ENCODE measurements around the gene NUP85.

Gene NUP85

DNA sequence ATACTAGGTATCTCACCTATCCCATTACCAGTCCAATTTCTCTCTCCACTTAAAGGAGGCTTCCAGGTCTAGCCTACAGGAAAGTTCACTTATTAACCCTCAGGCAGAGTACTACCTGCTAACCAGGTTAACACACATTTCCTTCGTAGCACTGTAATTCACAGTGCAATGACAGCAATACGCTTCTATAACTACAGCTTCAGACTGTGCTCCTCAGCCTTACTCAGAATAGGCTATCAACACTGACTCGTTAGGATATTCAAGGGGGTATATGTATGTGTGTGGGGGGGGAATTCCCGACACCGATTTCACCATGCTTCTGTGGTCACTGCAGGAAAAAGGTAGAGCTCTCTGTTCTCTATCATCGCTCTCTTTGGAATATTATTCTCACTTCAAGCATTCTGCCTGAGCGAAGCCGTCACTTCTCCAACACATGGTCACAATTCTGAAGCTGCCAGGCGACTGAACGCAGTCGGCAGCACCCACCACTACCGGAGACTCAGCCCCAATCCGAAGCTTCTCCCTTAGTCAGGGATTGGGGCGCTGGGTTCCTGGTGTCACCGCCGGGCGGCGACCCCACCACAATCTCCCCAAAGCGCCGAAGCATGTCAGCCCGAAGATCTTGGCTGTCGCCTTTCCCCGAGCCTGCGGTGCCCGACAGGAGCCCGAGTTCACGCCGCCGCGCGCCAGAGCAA is 55.3 kb downstream of the NUP85 start:
- no peak for DNase-seq (ENCODE audit: low read depth in 1 of 2, low spot score in 1 of 2)
- H3K27me3 ChIP-seq (ENCODE audit: insufficient read depth, poor library complexity, severe bottlenecking): no peaks in the 10 kb centered on the region
- peak overlapping the region; percentile 100 for H3K27ac ChIP-seq (replicated peaks)
- TF ChIP-seq REST (IDR thresholded peaks at IDR 0.05; ENCODE audit: insufficient replicate concordance, low read depth) (no peak), SPI1 (IDR thresholded peaks at IDR 0.05; ENCODE audit: borderline replicate concordance, low read depth) (no peak), GABPA (IDR thresholded peaks at IDR 0.05; ENCODE audit: low read depth) (no peak), CTCF (IDR thresholded peaks at IDR 0.05; ENCODE audit: insufficient read depth, low read length) (no peak), POLR2AphosphoS5 (IDR thresholded peaks at IDR 0.05; ENCODE audit: low read depth) (no peak)
- peak overlapping the region; percentile 80 for H3K4me3 ChIP-seq (replicated peaks; ENCODE audit: insufficient read depth, low read length)

- peak within 1 kb of the TSS; percentile 80 for H3K4me3 ChIP-seq (replicated peaks; ENCODE audit: insufficient read depth, low read length)
- peak within 1 kb of the TSS; percentile 100 for H3K27ac ChIP-seq (replicated peaks)
- DNase-seq (ENCODE audit: low read depth in 1 of 2, low spot score in 1 of 2): peak; percentile 89 to 95
- H3K27me3 ChIP-seq (ENCODE audit: insufficient read depth, poor library complexity, severe bottlenecking): no peaks in the 10 kb centered on the region
- TF ChIP-seq CTCF (IDR thresholded peaks at IDR 0.05; ENCODE audit: insufficient read depth, low read length) (no peak), SPI1 (IDR thresholded peaks at IDR 0.05; ENCODE audit: borderline replicate concordance, low read depth) (no peak), REST (IDR thresholded peaks at IDR 0.05; ENCODE audit: insufficient replicate concordance, low read depth) (peak; percentile 55), GABPA (IDR thresholded peaks at IDR 0.05; ENCODE audit: low read depth) (no peak), POLR2AphosphoS5 (IDR thresholded peaks at IDR 0.05; ENCODE audit: low read depth) (peak; percentile 72)
Observed at GRCh38 chr17:75261336-75262111, 56.0 kb downstream of the NUP85 start, which contains the start of the genes GGA3 and MRPS7. GGA3 (minus strand) TSS chr17:75261606; CDS start chr17:75261587, 19 bp downstream. MRPS7 (plus strand) TSS chr17:75261879; CDS start chr17:75261901, 22 bp downstream.

GRCh38 chr17:75262112-75262606 is 56.7 kb downstream of the NUP85 start:
- TF ChIP-seq REST (IDR thresholded peaks at IDR 0.05; ENCODE audit: insufficient replicate concordance, low read depth): no peak
- TF ChIP-seq POLR2AphosphoS5 (IDR thresholded peaks at IDR 0.05; ENCODE audit: low read depth): no peak
- TF ChIP-seq SPI1 (IDR thresholded peaks at IDR 0.05; ENCODE audit: borderline replicate concordance, low read depth): no peak
- no peak for TF ChIP-seq GABPA (IDR thresholded peaks at IDR 0.05; ENCODE audit: low read depth)
- TF ChIP-seq CTCF (IDR thresholded peaks at IDR 0.05; ENCODE audit: insufficient read depth, low read length): no peak
- H3K27me3 ChIP-seq (ENCODE audit: insufficient read depth, poor library complexity, severe bottlenecking): no peaks in the 10 kb centered on the region
- H3K4me3 ChIP-seq (replicated peaks; ENCODE audit: insufficient read depth, low read length): peak overlapping the region; percentile 80
- H3K27ac ChIP-seq (replicated peaks): peak overlapping the region; percentile 100
- no peak for DNase-seq (ENCODE audit: low read depth in 1 of 2, low spot score in 1 of 2)
